Large intestine (tissue), 3 donors: Measurements from ENCODE around the gene PTPRF. TPM values are rescaled to one million over a fixed set of nuclear protein-coding genes. Genes with fewer than 3 reads are reported as not detected.

Source experiments
- DNase-seq, 2 donors: peaks; one replicate each; pipeline versions ENCODE4 v3.0.0 to v3.0.0-alpha.2; 2013
- H3K27ac ChIP-seq: one replicate; pipeline ENCODE4 v1.5.1; 2013; ENCODE audit warnings: low read length
- H3K27me3 ChIP-seq: 2 replicates; pipeline ENCODE4 v1.6.1; 2013; ENCODE audit warnings: low read length; ENCODE audit not compliant: control insufficient read depth, insufficient read depth
- H3K36me3 ChIP-seq: 2 replicates; pipeline ENCODE4 v1.6.1; 2013; ENCODE audit warnings: low read length; ENCODE audit not compliant: control insufficient read depth, insufficient read depth
- H3K4me1 ChIP-seq: one replicate; pipeline ENCODE4 v1.6.1; 2013; ENCODE audit warnings: low read length; ENCODE audit not compliant: control insufficient read depth, insufficient read depth
- H3K4me3 ChIP-seq: one replicate; pipeline ENCODE4 v1.5.1; 2013; ENCODE audit warnings: low read length
- H3K9me3 ChIP-seq: one replicate; pipeline ENCODE4 v1.6.1; 2013; ENCODE audit warnings: mild to moderate bottlenecking, low read depth, low read length, moderate library complexity; ENCODE audit not compliant: control insufficient read depth
- WGBS: methylation state at CpG from one replicate; pipeline ENCODE4 v1.1.5; 2013; ENCODE audit warnings: low lambda C conversion rate; ENCODE audit not compliant: insufficient coverage; 5-methylcytosine and 5-hydroxymethylcytosine counted together
- polyA plus RNA-seq: library from polyadenylated mRNA; unstranded; fragments of 120-200 nt; gene quantifications from one replicate; pipeline ENCODE4 v1.2.1, GENCODE V29; 2013

Gene PTPRF
- polyA plus RNA-seq, 1 donor, result 257 TPM

DNA sequence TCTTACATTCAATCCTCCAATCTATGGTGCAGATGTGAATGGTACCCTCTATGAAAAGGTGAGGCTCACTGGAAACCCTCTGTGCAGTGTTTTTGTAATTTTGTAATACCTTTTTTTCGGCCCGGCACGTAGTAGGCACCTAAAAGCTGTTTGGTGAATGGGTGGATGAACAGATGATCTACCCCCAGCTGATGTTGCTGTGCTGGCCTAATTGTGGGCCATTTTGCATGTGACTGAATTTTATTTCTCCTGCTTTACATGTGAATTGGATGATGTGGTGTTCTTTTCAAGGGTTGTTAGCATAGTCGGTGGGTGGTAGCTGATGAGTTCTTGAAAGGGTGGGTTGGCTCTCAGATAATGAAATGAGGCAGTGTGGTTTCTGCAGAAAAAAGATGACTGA is 129.7 kb downstream of the PTPRF start:
- no peak for DNase-seq
- Histone ChIP-seq H3K4me3 (no peak overlapping the region), H3K36me3 (peaks cover 92% of the 10 kb centered on the region), H3K4me1 (peaks cover 9% of the 10 kb centered on the region), H3K27me3 (no peaks in the 10 kb centered on the region), H3K9me3 (no peaks in the 10 kb centered on the region), H3K27ac (no peak overlapping the region)
- WGBS, result 60% methylated on average over 1 of the region's 4 CpGs

DNA sequence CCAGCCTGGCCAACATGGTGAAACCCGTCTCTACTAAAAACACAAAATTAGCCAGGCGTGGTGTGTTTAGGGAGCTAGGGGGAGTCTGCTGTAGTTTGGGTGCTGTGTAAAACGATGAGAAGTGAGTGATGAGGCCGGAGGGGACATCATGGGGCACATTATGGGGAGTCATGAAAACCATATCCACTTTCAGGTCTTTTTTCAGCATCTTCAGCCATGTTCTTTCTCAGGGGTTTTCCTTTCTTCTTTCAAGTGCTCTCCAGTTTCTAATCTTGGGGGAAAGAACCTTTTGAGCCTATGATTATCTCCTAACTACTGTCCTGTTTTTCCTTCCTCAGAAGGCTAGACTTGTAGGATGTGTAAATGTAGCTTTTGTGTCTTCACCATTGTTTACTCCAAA is 133.7 kb downstream of the PTPRF start:
- no CpG with 5 or more reads among the region's 4 CpGs for WGBS
- H3K9me3 ChIP-seq, result no peaks in the 10 kb centered on the region
- no peaks in the 10 kb centered on the region for H3K27me3 ChIP-seq
- no peak for DNase-seq
- peaks cover 93% of the 10 kb centered on the region for H3K36me3 ChIP-seq
- no peak overlapping the region for H3K4me3 ChIP-seq
- no peak overlapping the region for H3K27ac ChIP-seq
- H3K4me1 ChIP-seq, result no peaks in the 10 kb centered on the region

DNA sequence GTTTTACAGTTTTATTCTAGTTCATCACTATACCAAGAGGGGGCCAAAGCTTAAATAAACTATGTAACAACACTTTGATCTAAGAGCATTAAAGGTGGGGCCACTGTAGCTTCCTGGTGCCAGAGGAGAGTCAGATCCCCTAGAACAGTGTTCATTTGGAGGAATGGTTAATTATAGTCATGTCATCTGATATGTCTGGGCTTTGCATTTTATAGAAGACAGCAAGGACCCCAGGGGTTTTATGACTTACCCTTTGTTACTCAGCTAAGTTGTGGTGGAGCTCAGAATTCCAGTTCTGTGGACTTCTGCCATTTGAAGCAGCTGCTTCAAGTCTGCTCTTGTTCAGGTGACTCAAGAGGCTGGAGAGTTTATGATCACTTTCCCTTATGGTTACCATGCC is 135.9 kb downstream of the PTPRF start:
- Histone ChIP-seq H3K9me3 (no peaks in the 10 kb centered on the region), H3K4me1 (no peaks in the 10 kb centered on the region), H3K27me3 (no peaks in the 10 kb centered on the region), H3K4me3 (no peak overlapping the region), H3K36me3 (peaks cover 92% of the 10 kb centered on the region), H3K27ac (no peak overlapping the region)
- DNase-seq, result no peak

DNA sequence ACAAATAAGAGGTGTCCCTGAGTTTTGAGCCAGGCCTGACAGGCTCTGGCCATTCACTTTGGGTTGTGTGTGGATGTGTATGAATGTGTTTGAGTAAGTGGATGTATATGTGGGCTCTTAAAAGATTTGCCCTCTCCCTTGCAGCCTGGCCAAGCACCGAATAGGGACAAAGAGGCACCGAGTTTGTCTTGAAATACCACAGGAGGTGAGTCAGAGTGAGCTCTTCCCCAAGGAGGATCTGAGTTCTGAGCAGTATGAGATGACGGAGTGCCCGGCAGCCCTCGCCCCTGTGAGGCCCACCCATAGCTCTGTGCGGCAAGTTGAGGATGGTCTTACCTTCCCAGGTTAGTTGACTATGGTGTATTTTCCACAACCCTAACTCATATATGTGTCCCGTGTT is 138.3 kb downstream of the PTPRF start:
- H3K36me3 ChIP-seq, result peaks cover 87% of the 10 kb centered on the region

GRCh38 chr1:43669878-43670277 is 139.2 kb downstream of the PTPRF start:
- H3K4me1 ChIP-seq, result no peaks in the 10 kb centered on the region
- H3K27me3 ChIP-seq, result no peaks in the 10 kb centered on the region
- no peak overlapping the region for H3K27ac ChIP-seq
- no peak overlapping the region for H3K4me3 ChIP-seq
- DNase-seq, result no peak
- H3K36me3 ChIP-seq, result peaks cover 85% of the 10 kb centered on the region
- H3K9me3 ChIP-seq, result no peaks in the 10 kb centered on the region
- no CpG with 5 or more reads among the region's 5 CpGs for WGBS

More for the DNA sequence above, 138.3 kb downstream of the PTPRF start:
- no peak overlapping the region for H3K27ac ChIP-seq
- DNase-seq, result no peak
- no peaks in the 10 kb centered on the region for H3K9me3 ChIP-seq
- no peaks in the 10 kb centered on the region for H3K27me3 ChIP-seq
- no CpG with 5 or more reads among the region's 7 CpGs for WGBS
- H3K4me1 ChIP-seq, result no peaks in the 10 kb centered on the region
- H3K4me3 ChIP-seq, result no peak overlapping the region

- Histone ChIP-seq H3K4me3 (no peak overlapping the region), H3K4me1 (no peaks in the 10 kb centered on the region), H3K36me3 (peaks cover 86% of the 10 kb centered on the region), H3K27ac (no peak overlapping the region), H3K9me3 (no peaks in the 10 kb centered on the region), H3K27me3 (no peaks in the 10 kb centered on the region)
- no peak for DNase-seq
- WGBS, result 80% methylated on average over 1 of the region's 2 CpGs
Measured at GRCh38 chr1:43671193-43671592, 140.5 kb downstream of the PTPRF start.

GRCh38 chr1:43671626-43672330 is 141.1 kb downstream of the PTPRF start:
- no peaks in the 10 kb centered on the region for H3K9me3 ChIP-seq
- no peak overlapping the region for H3K4me3 ChIP-seq
- no peak for DNase-seq
- H3K4me1 ChIP-seq, result no peaks in the 10 kb centered on the region
- peaks cover 84% of the 10 kb centered on the region for H3K36me3 ChIP-seq
- WGBS, result no CpG with 5 or more reads among the region's 10 CpGs
- no peaks in the 10 kb centered on the region for H3K27me3 ChIP-seq
- no peak overlapping the region for H3K27ac ChIP-seq

- H3K9me3 ChIP-seq, result no peaks in the 10 kb centered on the region
- no peak overlapping the region for H3K4me3 ChIP-seq
- no peak for DNase-seq
- H3K27ac ChIP-seq, result no peak overlapping the region
- H3K4me1 ChIP-seq, result no peaks in the 10 kb centered on the region
- no peaks in the 10 kb centered on the region for H3K27me3 ChIP-seq
- 90% methylated on average over 2 of the region's 7 CpGs for WGBS
- H3K36me3 ChIP-seq, result peaks cover 81% of the 10 kb centered on the region
Measured at GRCh38 chr1:43673261-43673660, 142.6 kb downstream of the PTPRF start.

Other genes with a start within 250 kb of the PTPRF start
- gene C1orf210, start 245.3 kb upstream of the PTPRF start, polyA plus RNA-seq, result 46.2 TPM
- gene TIE1, start 229.9 kb upstream of the PTPRF start, polyA plus RNA-seq, result 18.7 TPM
- gene MPL, start 193.1 kb upstream of the PTPRF start, polyA plus RNA-seq, result 0.21 TPM
- 20.7 TPM for gene CDC20, start 171.9 kb upstream of the PTPRF start, polyA plus RNA-seq
- gene ELOVL1, start 162.9 kb upstream of the PTPRF start, polyA plus RNA-seq, result 68.7 TPM
- gene MED8, start 141.1 kb upstream of the PTPRF start, polyA plus RNA-seq, result 36.5 TPM
- gene SZT2, start 141.0 kb upstream of the PTPRF start, polyA plus RNA-seq, result 26.3 TPM
- 68.1 TPM for gene HYI, start 77.0 kb upstream of the PTPRF start, polyA plus RNA-seq
- 55.0 TPM for gene KDM4A, start 119.3 kb downstream of the PTPRF start, polyA plus RNA-seq
- gene ST3GAL3, start 176.7 kb downstream of the PTPRF start, polyA plus RNA-seq, result 7.7 TPM